Activated T-cell treated with anti-CD3 and anti-CD28 coated beads, Interleukin-2, amount 50 U/mL, for 24 hours (primary cell): ENCODE results near the gene ACCSL.

Experiments used
- DNase-seq: peaks from one replicate; pipeline ENCODE4 v3.0.0-alpha.2; 2020
- H3K27ac Mint-ChIP-seq: 2 replicates; pipeline ENCODE4 v1.8.0; 2020; ENCODE audit warnings: mild to moderate bottlenecking, mixed read lengths
- H3K27me3 Mint-ChIP-seq: 2 replicates; pipeline ENCODE4 v1.8.0; 2020; ENCODE audit warnings: mixed read lengths
- H3K36me3 Mint-ChIP-seq: 2 replicates; pipeline ENCODE4 v1.8.0; 2020; ENCODE audit warnings: low read depth, mixed read lengths
- H3K4me1 Mint-ChIP-seq: 2 replicates; pipeline ENCODE4 v1.8.0; 2020; ENCODE audit warnings: low read depth, mixed read lengths
- H3K4me3 Mint-ChIP-seq: 2 replicates; pipeline ENCODE4 v1.8.0; 2020; ENCODE audit warnings: mild to moderate bottlenecking, moderate library complexity, mixed read lengths
- H3K9me3 Mint-ChIP-seq: 2 replicates; pipeline ENCODE4 v1.8.0; 2020; ENCODE audit warnings: mixed read lengths

The ACCSL gene

DNA sequence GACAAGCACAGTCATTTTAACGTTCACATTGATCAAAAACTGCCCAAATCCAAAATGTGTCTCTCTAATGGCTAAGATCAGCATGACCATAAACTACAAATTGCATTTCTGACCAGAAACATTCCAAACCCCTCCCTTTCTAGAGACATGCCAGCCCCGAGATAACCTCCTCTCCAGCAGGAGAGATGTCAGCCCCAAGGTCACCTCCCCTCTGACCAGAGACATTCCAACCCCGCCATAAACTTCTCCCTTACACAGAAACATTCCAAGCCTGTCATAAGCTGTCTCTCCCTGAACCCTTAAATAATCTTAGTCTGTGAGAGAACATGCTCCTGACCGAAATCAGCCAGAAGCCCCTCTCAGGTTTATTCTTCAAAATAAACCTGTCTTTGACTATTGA, 41.1 kb downstream of the ACCSL start:
- H3K27ac Mint-ChIP-seq: no peak overlapping the region
- H3K4me1 Mint-ChIP-seq: no peaks in the 10 kb centered on the region
- H3K9me3 Mint-ChIP-seq: peaks cover 5% of the 10 kb centered on the region

DNA sequence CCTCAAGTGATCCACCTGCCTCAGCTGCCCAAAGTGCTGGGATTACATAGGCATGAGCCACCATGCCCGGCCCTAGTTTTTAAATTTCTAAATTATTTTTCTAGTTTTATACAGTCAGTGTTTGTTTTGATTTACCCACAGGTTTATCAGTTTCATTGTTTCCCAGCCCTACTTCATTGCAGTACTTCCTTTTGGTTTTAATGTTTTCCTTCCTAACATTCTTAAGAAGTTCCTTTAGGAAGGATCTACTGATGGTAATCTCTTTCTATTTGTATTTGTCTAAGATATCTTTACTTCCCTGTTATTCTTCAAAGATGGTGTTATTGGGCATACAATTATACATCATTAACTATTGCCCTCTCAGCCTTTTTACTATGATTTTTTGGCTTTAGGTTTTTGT, 42.8 kb downstream of the ACCSL start:
- H3K27ac Mint-ChIP-seq: no peak overlapping the region
- peaks cover 2% of the 10 kb centered on the region for H3K36me3 Mint-ChIP-seq
- peaks cover 13% of the 10 kb centered on the region for H3K4me1 Mint-ChIP-seq
- peaks cover 2% of the 10 kb centered on the region for H3K9me3 Mint-ChIP-seq
- H3K4me3 Mint-ChIP-seq: no peak overlapping the region
- no peaks in the 10 kb centered on the region for H3K27me3 Mint-ChIP-seq
- no peak for DNase-seq

More for the DNA sequence above, 41.1 kb downstream of the ACCSL start:
- Mint-ChIP-seq H3K4me3 (no peak overlapping the region), H3K36me3 (peaks cover 9% of the 10 kb centered on the region), H3K27me3 (no peaks in the 10 kb centered on the region)
- no peak for DNase-seq

DNA sequence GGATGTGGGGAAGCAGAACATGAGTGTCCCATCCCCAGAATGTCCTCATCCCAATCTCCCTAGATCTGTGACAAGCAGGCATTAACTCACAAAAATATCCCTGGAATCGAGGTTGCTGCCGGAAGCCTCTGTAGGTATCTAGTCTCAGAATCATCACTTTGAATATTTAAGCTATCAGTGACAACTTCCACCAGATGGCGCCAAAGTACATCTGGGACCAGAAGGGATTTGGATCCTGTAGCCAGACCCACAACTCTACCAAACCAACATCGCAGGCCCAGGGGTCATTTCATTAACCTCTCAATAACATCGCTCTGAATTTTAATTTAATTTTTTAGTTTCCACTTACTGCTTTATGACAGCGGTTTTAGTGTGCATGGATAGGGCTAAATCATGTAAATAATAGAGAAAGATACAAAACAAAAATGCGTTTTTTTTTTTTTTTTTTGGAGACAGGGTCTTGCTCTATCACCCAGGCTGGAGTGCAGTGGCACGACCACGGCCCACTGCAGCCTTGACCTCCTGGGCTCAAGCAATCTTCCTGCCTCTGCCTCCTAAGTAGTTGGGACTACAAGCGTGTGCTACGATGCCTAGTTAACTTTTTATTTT, 46.6 kb downstream of the ACCSL start:
- H3K27ac Mint-ChIP-seq: no peak overlapping the region

DNA sequence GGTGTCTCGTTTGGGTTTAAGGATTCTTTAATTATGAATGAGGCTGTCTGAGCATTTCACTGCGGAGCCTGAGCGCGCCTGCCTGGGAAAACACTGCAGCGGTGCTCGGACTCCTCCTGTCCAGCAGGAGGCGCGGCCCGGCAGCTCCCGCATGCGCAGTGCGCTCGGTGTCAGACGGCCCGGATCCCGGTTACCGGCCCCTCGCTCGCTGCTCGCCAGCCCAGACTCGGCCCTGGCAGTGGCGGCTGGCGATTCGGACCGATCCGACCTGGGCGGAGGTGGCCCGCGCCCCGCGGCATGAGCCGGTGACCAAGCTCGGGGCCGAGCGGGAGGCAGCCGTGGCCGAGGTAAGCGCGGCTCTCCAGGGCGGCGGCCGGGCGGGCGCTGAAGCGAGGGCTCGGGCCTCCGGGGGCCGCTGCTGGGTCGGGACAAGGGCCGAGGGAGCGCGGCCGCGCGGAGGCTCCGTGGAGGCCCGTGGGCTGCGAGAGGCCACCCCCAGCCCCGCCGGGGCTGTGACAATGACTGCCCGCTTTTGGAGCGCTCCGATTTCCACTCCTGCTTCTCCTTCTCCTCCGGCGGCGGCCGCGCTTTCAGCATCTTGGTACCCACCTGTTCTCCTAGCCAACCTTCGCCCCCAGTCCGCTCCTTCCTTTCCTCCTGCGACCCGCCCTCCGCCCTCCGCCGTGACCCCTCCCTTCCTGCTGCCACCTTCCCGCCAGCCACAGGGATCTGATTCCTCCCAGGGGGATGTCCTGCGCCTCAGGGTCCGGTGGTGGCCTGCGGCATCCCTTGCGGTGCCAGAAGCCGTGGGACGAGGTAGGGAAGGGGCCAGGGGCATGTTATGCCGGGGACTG, 48.0 kb downstream of the ACCSL start, which contains the start of gene EXT2:
TSS of gene EXT2 (plus strand) at position 173 of the 854 bp plus-strand sequence. CDS start 12,035 bp downstream, outside the sequence.
- H3K4me3 Mint-ChIP-seq: peak within 1 kb of the TSS; percentile 83
- H3K27ac Mint-ChIP-seq: peak within 1 kb of the TSS; percentile 50
- H3K4me1 Mint-ChIP-seq: peaks cover 31% of the 10 kb centered on the region
- DNase-seq: peak; percentile 91
- H3K36me3 Mint-ChIP-seq: peaks cover 6% of the 10 kb centered on the region
- H3K9me3 Mint-ChIP-seq: no peaks in the 10 kb centered on the region
- no peaks in the 10 kb centered on the region for H3K27me3 Mint-ChIP-seq

More for the DNA sequence above, 46.6 kb downstream of the ACCSL start:
- no peaks in the 10 kb centered on the region for H3K27me3 Mint-ChIP-seq
- peaks cover 3% of the 10 kb centered on the region for H3K36me3 Mint-ChIP-seq
- H3K4me1 Mint-ChIP-seq: peaks cover 25% of the 10 kb centered on the region
- H3K4me3 Mint-ChIP-seq: peak overlapping the region; percentile 60
- no peaks in the 10 kb centered on the region for H3K9me3 Mint-ChIP-seq
- peak; percentile 58 for DNase-seq

DNA sequence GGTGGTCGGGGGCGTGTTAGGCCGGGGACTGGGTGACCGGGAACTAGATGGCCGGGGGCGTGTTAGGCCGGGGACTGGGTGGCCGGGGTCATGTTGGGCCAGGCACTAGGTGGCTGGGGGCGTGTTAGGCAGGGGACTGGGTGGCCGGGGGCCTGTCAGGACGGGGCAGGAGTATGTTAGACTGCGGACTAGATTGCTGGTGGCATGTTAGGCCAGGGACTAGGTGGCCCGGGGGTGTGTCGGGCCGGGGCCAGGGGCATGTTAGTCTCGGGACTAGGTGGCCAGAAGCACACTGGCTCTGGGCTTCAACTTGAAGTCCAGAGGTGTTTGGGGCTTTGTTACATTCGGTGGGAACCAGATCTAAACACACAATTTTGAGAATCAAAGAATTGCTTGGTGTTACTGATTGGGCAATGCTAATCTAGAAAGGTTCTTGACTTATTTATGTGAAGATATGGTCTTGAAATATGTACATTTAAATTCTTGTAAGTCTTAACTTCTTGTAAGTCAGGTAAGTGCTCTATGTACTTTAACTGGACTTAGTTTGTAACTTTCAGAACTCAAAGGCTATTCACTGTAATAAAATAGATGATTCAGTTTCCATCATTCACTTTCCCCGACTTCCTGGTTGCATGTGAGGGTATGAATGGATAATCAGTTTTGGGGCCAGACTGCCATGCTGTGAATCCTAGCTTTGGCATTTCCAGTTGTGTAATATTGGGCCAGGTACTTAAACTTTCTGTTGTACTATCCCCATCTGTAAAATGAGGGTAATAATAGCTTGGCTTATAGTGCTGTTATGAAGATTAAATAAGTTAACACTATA, 48.8 kb downstream of the ACCSL start:
- H3K27me3 Mint-ChIP-seq: no peaks in the 10 kb centered on the region
- no peak for DNase-seq
- H3K4me3 Mint-ChIP-seq: peak overlapping the region; percentile 83
- no peaks in the 10 kb centered on the region for H3K9me3 Mint-ChIP-seq
- H3K27ac Mint-ChIP-seq: peak overlapping the region; percentile 50
- H3K4me1 Mint-ChIP-seq: peaks cover 38% of the 10 kb centered on the region
- H3K36me3 Mint-ChIP-seq: peaks cover 6% of the 10 kb centered on the region

DNA sequence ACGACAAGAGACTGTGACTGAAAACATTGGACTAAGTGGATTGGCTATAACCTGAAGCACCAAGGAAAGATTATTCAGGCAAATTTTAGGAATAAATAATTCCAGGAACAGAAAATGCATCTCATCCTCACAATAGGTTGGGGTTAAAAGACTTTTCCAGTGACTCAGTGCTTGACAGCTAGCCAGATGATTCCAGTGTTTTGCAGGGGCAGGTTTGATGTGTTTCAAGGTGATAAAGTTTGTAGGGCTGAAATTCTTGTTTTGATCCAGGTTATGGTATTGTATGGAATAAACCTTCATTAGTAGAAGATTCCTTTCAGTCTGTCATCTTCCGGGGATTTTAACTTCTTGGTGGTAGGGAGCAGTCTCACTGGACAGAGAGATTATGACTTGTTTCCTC, 50.0 kb downstream of the ACCSL start:
- Mint-ChIP-seq H3K4me3 (no peak overlapping the region), H3K36me3 (peaks cover 6% of the 10 kb centered on the region), H3K4me1 (peaks cover 47% of the 10 kb centered on the region), H3K27me3 (no peaks in the 10 kb centered on the region), H3K9me3 (no peaks in the 10 kb centered on the region), H3K27ac (no peak overlapping the region)
- DNase-seq: no peak

DNA sequence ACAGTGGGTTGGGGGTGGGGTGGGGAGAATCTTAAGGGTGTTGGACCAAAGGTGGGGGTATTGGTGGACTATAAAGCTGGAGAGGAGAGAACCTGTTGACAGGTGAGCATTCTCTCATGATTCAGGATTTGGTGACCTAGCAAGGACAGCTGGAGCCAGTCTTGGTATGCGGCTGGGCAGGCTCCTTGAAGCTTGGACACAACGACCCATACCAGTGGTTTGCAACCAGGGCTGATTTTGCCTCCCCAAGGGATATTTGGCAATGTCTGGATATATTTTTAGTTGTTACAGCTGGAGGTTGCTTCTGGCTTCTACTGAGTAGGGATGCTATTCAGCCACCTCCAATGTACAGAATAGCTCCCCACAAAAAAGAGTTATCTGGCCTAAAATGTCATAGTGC, 53.3 kb downstream of the ACCSL start:
- DNase-seq: no peak
- Mint-ChIP-seq H3K36me3 (peaks cover 16% of the 10 kb centered on the region), H3K9me3 (no peaks in the 10 kb centered on the region), H3K4me1 (peaks cover 49% of the 10 kb centered on the region), H3K27me3 (no peaks in the 10 kb centered on the region), H3K4me3 (no peak overlapping the region), H3K27ac (no peak overlapping the region)

DNA sequence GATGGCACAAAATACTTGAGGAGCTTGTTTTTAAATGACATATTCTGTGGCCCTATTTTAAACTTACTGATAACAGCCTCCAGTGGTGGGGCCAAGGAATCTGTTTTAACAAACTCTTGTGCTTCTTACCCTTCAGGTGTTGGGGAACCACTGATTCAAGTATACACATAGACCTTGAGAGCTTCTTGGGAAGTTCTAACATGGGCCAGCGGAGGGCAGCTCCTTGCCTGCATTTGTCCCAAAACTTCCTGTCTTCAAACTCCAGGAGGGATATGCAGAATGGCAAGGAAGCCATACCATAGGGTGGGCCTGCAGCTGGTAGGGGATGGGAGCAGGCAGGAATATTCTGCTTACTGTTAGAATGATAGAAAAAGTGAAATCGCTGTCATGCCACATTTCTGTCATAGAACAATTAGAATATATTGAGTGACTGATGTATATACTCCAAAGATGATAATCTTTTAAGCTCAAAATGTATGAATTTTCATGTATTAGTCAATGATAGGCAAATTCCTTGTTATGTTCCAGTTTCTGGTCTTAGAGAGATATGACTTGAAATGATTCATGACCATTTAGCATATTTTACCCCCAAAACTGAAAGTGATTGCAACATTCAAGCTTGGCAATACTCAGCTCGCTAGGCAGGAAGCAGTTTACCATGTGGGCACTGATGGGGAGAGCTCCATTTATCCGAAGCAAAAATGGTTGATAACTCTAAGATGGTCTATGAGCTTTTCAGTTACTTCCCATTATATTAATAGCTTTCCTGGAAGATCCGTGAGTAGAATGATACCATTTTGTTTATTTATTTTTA, 56.9 kb downstream of the ACCSL start:
- peaks cover 35% of the 10 kb centered on the region for H3K4me1 Mint-ChIP-seq
- H3K27me3 Mint-ChIP-seq: no peaks in the 10 kb centered on the region
- no peaks in the 10 kb centered on the region for H3K9me3 Mint-ChIP-seq
- H3K27ac Mint-ChIP-seq: peak overlapping the region; percentile 80
- no peak for DNase-seq
- no peak overlapping the region for H3K4me3 Mint-ChIP-seq
- H3K36me3 Mint-ChIP-seq: peaks cover 31% of the 10 kb centered on the region

DNA sequence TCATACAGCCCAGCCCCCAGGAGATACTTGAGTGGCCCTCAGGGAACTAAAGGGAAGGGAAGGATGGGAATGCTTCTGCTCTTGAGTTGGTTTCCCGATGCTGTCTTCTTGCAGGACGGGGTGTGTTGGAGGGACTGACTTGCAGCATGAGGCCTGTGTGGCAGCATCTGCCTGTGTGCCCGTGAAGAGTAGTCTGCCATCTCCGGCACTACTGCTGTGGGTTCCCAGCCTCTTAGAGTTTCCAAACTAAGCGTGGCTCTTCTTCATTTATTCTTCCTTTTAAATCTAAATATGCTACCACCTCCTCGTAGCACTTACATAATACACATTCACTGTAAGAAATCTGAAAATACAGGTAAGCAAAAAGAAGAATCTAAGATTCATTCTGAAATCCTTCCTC, 60.5 kb downstream of the ACCSL start:
- Mint-ChIP-seq H3K9me3 (no peaks in the 10 kb centered on the region), H3K27ac (no peak overlapping the region), H3K4me1 (peaks cover 26% of the 10 kb centered on the region), H3K4me3 (no peak overlapping the region), H3K27me3 (no peaks in the 10 kb centered on the region), H3K36me3 (peaks cover 65% of the 10 kb centered on the region)
- no peak for DNase-seq
